GM19035 (cell line): ENCODE results near the gene HOXB2.

Source experiments
- ATAC-seq: cut with Tn5 transposase; IDR thresholded peaks from one replicate; pipeline ENCODE4 v1.9.1; 2021; ENCODE audit not compliant: unreplicated experiment

HOXB2 gene

DNA sequence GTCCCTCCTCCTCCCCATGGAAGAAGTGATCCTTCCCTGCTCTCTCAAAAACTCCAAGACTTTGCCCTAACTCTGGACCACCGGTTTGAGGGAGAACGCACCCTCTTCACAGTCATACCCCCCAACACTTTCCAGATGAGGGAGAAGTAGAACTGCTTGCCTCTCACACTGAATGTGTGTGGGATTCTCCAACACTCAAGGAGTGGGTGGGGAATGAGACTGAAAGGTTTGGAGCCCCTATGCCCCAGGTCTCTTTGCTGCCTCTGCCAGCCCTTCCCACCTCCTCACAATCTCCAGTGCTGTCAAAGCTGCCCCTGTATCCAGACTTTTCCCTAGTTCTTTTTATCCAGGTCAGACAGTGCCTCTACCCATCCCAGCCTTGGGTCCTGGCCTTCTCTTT lies 21.8 kb upstream of the HOXB2 start:
- ATAC-seq = no peak

DNA sequence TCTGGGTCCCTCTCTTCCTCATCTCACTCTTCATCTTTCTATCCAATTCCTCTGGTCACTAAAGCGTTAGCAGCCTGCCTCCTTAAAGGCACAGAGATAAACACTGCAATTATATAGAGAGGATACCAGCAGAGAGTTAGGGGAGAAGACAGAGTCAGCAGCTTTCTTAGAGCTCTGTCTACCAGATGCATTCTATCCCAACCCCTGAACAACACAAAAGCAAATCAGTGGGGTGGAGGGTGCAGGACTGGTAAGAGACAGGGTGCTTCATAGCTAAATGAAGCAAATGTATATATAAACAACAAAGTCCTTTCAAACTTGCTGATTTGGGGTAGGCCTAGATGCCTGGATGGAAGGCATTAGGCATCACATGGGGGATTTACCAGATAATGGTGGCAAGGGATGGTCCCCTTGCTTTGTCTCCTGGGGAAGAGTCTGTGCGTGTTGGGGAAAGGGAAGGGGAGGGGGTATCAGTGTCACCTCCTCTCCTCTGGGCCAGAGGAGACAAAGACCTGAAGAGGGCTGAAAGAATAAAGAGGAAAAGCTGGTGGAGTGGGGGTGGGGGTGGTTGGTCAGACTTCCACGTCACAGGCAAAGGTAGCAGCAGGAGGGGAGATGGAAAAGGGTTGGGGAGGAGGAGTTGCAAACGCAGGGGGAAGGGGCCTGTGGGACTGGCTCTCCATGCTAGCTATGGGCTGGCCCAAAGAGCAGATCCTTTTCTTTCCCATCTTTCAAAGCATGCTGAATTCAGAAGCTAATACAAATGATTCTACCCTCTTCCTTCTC lies 21.2 kb upstream of the HOXB2 start:
- no peak for ATAC-seq

DNA sequence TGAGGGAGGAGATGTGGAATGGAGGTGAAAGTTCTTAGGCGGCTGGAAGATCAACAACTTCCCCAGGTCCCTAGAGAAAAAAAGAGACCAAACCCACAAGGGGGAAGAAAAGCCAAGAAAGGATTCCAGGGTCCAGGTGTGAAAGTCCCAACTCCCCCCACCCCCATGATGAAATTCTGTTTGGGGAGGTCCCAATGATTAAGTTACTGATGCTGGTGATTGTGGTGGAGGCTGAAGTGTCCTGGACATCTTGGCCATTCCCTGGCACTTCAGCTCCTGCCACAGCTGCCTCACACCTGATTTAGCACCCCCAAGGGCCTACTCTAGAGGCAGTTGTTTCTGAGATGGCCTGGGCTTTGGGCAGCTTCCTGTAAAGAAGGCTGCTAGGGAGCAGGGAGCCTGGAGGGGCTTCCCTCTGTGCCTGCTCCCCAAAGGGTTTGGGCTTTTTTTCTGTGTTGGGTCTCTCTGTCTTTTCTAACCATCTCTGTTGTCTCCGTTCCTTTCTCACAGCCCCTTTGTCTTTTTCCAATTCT lies 20.2 kb upstream of the HOXB2 start:
- ATAC-seq = no peak

DNA sequence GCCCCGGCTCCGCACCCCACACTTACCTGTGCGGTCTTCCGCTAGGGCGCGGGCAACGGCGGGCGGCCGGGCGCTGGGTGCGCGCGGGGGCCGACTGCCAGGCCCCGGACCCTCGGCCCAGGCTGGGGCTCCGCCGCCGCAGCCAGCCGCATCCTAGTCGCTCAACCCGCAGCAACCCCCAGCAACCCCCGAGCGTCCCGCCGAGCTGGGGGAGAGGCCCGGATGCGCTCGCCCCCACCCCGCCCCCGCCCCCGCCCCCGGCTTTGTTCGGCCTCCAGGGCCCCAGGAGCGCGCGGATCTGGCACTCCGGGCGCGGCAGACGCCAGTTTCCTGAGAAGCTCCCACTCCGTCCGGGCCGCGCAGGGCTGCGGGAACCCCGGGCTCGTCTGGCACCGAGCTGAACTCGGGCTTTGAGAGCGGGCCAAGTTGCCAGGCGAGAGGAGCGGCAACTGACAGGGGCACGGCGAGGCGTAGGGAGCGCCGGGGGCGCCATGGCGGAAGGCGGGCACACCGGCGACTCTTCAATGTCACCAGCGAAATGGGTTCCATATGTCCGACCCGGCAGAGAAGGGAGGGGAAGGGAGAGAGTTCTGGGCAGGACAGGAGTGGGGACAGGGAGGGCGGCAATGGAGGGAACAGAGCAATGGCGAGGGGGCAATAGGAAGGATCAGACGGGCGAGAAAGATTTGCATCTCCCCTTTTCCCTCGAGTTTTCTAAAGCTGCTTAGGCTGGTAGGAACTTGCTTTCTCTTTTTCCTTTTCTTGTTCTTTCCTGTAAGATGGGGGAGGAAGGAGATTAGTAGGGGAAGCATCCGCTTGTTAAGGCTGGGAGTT lies 19.5 kb upstream of the HOXB2 start:
- no peak for ATAC-seq

DNA sequence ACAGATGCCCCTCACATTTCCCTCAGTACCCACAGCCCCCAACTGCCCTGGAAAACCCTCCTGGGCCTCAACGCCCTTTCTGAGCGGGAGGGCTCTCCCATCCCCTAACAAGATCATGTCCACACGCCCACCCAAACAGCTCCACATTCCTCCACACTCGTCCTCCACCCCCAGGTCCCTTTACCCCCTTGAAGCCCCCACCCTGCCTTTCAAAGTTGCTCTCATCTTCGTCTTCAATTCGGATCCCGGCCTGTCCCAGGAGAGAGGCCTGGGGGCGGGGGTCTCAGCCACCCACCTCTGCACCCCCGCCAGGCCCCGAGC lies 18.9 kb upstream of the HOXB2 start:
- no peak for ATAC-seq

DNA sequence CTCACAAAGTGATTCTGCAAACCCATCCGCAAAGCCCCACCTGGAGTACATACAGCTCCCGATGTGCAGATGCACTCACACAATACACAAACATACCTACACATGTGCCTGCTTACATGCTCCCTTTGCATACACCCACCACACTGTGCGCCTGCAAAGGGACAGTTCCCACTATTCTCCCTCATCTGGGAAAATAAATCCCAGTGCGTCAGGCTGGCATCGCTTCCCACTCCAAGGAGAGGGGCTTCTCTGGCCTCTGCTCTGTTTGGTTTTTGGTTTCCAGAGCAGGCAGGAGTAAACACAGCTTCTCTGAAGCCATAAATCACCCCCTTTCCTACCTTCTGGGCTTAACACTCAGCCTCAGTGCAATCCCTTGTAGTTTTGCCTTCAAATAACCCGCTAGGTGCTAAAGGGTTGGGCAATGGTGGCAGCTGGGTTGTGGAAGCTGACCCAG lies 18.5 kb upstream of the HOXB2 start:
- ATAC-seq = no peak

DNA sequence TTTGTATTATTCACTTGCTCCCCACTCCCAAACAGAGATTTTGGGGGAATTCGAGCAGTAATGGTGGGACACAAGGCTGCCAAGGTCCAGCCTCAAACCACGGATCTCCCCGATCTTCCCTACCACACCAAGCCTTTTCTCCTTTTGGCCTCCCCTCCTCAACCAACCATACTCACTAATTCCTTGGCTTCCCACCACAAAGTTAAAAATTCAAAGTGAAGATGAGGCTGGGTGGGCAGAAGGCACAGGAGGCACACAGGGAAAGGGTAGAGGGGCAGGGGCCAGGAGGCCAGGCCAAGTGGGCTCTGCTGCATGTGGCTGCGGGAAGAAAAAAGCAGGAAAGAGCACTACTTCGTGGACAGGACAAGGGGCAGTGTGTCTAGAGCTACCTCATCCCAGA lies 18.0 kb upstream of the HOXB2 start:
- no peak for ATAC-seq

DNA sequence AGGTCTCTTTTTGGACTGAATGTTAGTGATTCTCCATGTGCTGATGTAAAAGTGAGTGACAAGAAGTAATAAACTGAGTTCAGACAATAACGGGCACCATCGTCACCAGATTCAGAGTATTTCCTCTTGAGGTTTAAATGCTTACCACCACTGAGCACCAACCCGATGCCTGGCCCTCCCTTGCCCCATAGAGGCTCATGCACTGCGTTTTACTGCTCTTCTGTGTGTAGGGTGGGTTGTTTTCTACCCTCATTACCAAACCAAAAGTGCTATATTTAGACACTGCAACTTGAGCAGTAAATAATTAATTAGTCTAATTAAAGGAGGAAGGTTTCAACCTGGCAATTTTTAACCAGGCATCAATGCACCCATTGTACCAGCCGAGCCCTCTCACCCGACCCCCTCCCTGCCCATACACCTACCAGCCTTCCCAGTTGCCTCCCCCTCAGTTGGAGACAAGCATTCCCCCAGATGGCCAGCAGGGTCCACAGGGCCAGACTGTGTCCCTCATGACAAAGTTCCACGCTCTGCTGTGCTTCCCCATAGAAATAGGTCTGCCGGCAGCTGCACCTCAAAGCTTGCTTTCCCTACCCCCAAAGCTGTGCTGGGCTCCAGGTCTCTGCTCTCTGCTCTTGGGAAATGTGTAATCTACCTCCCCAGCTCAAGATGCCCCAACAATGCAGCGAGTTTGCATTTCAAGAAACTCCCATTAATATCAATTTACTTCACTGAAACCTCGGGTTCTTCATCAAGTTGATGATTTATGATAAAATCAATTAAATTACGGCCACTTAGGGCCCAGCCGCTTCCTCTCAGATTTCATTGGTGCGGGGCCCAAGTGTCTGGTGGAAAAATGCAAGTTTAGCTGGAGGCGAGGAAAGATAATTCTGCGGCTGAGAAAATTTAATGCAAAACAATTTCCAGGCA lies 17.2 kb upstream of the HOXB2 start:
- ATAC-seq = no peak

DNA sequence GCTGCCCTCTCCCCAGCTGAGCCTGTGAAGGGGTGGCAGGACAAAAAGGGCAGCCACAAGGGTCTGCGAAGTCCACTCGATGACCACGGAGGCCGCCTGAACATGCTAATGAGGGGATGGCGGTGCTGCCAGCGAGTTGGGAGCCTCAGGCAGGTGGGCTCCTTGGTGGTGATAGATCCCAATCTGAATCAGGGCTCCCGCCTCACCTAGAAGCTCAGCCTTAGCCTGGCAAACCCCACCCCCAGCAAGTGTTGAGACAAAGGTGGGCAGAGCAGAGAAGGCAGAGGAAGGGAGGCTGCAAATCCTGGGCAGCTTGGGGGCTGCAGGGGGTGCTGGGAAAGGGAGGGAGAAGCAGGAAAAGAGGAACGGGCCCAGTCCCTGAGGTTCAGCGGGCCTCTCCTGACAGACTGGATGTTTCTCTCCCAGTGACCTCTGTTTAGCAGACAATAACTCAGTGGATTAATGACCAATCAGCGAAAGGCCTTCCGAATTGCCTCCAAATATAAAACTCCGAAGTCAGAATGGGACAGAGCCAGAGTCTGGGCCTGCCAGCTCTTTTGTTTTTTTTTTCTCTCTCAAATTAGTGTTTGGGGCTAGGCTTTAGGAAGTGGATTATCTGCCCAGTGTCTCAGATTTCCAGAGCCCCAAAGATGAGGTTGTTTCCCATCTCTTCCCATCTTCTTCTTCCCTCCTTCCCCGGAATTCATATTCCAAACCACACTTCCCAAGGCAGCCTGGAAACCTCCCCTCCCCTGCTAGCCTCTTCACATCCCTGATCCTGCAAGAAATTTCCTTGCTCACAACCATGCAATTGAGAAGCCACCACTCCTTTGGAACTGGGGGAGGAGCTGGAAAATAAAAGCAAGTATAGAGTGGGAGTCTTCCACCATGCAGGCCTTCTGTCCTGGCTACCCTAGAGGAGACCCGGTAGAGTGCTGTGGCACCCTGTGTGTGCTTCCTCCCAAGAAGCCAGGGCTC lies 15.2 kb upstream of the HOXB2 start:
- ATAC-seq = no peak

DNA sequence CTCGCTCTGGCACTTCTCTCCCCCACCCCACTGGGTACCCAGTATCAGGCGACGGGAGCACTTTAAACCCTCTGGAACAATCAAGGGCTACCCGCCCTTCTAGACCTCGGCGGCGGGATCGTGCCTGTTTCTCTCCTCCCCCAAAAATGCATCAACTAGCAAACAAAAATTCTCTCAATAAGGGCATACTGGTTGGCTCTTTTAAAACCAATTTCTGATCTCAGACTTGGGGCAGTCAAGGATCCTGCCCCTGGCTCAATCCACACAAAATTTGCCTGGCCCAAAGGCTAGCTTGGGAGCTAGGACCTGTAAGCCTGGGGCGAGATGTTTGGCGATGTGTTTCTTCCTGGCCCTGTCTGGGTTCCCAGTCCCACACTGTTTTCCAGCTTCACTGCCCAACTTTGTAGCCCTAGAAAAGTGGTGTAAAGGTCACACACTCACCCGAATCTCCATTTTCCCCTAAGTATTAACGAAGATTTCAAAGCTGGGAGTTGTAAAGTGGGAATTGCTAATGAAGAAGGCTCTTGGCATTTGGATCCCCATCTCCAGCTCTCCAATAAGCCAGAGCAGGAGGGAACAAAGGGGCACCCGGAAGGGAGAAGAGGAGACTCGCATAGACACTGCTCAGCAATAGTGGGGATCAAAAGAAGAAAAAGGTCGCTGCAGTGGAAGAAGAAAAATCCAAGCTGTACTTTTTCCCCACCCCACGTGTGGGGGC lies 14.4 kb upstream of the HOXB2 start:
- no peak for ATAC-seq

DNA sequence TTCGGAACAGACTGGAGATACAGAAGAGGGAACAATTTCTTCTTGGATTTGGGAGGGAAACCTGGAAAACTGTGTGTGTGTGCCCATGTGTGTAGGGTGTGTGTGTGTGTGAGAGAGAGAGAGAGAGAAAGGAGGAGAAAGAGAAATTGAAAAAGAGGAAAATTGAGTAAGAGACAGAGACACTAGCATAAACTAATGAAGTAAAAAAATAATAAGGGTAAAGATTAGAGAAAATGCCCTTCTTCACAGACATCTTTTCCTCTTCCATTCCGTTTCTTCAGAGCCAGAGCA lies 13.9 kb upstream of the HOXB2 start:
- no peak for ATAC-seq

DNA sequence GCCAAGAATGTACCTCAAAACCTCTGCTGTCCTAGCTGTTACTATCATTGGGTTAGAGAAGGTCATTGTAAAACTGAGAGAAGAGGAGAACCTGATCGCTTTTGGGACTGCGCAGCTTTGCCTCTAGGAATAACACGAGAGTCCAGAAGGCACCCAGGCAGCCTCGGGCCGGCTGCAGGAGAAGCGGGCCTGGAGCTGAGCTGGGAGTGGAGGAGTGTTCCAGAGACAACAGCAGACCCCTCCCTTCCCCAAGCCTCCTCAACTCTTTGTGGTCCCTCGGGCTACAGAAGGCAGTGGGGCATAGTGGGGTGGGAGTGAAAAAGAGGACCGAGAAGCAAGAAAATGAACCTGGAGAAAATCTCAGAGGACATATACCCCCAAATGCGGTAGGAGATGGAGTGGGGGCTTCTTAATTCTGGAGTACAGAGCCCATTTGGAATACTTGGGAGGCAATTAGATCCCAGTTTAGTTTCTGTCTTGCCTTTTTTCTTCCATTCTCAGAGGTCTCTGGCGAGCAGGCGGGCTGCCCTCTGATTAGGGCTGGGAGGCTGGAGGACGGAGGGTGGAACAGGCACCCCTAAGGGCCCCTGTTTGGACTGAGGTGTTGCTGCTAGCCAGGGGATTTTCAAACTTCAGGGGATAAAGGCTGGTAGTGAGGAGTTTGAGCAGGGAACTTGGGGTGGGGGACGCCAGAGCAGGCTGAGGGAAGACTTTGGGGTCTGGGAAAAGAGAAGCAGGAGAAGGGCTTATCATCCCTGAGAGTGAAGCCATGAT lies 13.3 kb upstream of the HOXB2 start:
- no peak for ATAC-seq

DNA sequence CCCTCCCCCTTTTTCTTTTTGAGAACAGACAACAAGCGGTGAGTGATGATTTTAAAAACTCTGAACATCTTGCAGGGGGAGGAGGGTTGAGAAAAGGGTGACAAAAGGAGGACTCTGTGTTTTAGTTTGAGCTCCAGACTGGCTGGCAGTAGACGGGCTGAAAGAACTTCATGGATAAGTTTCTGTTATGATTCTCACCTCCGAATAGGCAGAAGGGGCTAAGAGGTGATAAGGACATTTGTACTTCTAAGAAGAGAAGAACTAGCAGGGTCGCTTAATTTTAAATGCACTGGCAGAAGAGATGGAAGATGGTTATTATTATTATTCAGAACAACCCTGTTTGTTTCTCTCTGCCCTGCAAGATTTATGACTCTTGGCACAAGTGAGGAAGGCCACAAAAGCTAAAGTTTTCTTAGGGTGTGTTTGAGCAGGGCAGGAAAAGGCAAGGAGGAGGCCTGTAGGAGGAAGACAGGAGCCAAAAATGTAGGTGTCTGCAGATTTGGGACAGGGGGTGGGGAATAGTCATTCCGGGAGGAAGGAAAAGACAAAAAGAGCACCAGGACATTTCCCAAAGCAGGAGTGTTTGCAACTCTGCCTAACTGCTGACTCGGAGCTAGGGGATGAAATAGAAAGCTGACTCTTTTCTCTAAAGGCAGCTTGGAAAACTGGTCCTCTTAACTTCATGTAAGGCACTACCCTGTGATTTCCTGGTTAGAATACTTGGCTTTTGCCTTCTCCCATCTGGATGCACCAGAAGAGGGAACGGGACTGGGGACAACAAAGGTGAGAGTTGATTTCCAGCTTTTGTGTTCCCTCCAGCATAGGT lies 11.9 kb upstream of the HOXB2 start:
- no peak for ATAC-seq

DNA sequence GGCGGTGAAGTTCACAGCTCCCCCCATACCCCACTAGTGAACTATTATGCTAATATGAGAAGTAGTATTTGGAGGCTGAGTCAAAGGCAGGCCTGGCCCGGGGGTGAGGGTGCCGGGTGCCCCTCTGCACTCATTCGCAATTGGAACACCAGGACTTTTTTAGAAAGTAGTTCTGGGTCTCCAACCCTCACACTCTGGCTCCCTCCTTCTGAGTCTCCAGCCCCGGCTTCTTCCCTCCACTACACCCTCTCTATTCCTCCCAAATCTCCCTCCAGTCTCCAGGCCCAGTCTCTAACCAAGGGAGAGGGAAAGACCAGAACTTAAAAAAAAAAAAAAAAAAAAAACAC lies 11.3 kb upstream of the HOXB2 start:
- no peak for ATAC-seq

DNA sequence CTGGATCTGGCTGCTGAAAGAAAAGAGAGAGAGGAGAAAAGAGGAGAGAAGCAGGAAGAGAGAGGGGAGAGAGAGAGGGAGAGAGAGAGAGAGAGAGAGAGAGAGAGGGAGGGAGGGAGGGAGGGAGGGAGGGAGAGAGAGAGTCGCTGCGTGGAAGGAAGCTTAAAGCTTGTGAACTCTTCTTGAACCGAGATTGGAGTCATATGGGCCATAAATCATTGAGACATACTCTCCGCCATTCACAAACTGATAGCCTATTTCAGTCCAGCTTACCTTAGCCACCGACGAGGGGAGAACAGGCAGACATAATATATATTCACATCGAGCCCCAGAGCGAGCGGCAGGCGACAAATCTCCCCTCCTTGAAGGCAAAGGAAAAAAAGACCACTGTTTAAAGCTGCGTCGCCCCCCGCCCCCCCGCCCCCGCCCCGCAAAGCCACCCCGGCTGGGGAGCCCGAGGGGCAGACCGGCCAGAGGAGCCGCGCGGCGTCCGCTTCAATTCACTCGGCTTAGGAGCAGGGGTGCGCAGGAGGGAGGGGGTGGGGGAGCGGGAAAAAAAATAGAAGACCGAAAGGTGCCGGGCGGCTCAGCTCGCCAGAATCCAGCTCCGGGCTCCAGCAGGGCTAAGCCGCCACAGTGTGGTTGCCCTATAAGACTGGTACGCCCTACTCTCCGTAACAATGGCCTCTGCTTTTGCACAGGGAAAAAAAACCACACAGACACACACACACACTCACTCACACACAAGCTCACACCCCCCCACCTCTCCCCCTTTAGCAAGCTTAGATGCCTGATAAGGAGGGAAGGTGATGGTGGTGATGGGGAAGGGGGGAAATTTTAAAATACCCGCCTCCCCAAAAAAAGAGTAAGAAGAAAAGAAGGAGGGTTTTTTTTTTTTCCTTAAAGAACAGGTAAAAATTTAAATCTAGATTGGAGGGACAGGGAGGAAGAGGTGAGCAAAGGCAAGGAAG lies 10.6 kb upstream of the HOXB2 start:
- no peak for ATAC-seq

DNA sequence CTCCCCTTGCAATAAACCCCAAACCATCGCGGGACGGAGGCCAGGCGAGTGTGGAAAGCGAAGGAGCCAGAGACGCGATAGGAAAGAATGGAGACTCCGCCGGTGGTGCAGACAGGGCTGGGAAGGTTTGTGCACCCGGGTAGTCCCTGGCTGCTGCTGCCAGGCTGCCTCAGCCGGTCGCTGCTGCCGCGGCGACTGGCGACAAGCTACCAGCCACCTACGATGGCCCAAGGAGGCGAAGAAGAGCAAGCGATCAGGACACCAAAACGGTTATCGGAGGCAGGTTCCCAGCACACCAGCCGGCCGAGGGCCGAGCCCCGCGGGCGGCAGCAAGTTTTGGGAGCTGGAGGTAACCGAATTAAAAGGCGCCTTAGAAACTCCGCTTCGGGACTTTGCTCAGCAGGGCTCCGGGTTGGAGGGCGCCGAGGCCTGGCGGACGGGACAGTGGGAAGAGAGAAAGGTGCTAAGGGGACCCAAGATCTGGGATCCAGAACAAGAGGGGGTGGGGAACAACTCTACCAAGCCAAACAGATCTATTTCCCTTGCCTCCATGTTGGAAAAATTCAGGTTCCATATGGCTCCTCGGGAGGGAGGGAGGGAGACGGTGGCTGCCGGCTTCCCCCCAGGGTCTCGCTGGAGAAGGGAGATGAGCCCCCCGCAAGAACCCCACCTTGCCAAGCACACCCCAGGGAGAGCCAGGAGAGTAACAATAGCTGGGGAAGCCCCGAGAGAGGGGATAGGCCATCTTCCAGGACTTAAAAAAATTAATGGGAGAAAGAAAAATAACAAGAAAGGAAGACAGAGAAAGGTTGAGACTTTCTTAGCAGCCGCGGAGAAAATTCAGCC lies 9.7 kb upstream of the HOXB2 start:
- ATAC-seq = no peak
